Hepatocyte (in vitro differentiated cells): ENCODE measurements around the gene LRRC28.

Experiments
- CTCF ChIP-seq: fragments of 200-600 bp; sonication (generic); IDR thresholded peaks from 2 replicates; pipeline ENCODE4 v1.5.1; 2016; ENCODE audit warnings: antibody characterized with exemption, mild to moderate bottlenecking; ENCODE audit not compliant: poor library complexity
- EZH2 ChIP-seq: fragments of 200-600 bp; sonication (generic); IDR thresholded peaks from 2 replicates; pipeline ENCODE4 v1.6.1; 2016; ENCODE audit warnings: antibody characterized with exemption, mild to moderate bottlenecking, borderline replicate concordance
- EZH2phosphoT487 ChIP-seq: fragments of 200-600 bp; sonication (generic); IDR thresholded peaks from one replicate; pipeline ENCODE4 v1.6.1; 2018; ENCODE audit warnings: antibody characterized with exemption, mild to moderate bottlenecking, low read depth, moderate library complexity; ENCODE audit not compliant: unreplicated experiment, severe bottlenecking

- no peak for TF ChIP-seq CTCF
- TF ChIP-seq EZH2: no peak
- TF ChIP-seq EZH2phosphoT487: no peak
Observed at GRCh38 chr15:99321468-99321867, 70.2 kb downstream of the LRRC28 start.
